ENCODE data around the gene CNIH3.

CNIH3 gene

GRCh38 chr1:224726441-224727182, 110.5 kb downstream of the CNIH3 start:
- no peak for DNase-seq

GRCh38 chr1:224727351-224728289, 111.5 kb downstream of the CNIH3 start:
- DNase-seq: no peak

DNA sequence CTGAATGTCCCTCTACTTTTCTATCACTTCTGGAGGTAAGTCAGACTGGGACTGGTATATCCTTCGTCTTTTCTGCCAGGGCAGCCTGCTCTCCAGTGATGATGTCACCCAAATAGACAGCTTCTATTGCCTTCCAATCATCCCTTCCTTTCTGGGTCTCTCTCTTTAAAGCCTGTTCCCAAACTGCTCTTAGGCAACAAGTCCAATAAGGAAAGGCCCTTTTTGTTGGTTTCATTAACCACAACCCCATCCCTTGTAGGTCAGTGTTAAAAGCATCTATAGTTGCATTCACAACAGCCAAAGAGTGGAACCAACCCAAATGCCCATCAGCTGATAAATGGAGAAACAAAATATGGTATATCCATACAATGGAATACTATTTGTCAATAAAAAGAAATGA, 114.4 kb downstream of the CNIH3 start:
- no peak for DNase-seq

DNA sequence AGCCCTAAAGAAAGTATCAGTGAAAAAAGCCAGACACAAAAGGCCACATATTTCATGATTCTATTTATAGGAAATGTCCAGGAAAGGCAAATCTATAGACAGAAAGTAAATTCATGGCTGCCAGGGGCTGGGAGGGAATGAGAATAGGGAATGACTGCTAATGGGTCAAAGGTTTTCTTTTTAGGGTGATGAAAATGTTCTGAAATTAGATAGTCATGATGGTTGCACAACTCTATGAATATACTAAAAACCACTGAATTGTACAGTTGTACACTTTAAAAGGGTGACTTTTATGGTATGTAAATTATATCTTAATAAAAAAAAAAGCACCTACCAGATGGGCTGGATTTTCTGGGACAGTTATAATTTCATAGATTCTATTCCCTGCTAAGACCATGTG, 114.8 kb downstream of the CNIH3 start:
- no peak for DNase-seq

- DNase-seq: no peak
Observed at GRCh38 chr1:224731633-224732032, 115.5 kb downstream of the CNIH3 start.

DNA sequence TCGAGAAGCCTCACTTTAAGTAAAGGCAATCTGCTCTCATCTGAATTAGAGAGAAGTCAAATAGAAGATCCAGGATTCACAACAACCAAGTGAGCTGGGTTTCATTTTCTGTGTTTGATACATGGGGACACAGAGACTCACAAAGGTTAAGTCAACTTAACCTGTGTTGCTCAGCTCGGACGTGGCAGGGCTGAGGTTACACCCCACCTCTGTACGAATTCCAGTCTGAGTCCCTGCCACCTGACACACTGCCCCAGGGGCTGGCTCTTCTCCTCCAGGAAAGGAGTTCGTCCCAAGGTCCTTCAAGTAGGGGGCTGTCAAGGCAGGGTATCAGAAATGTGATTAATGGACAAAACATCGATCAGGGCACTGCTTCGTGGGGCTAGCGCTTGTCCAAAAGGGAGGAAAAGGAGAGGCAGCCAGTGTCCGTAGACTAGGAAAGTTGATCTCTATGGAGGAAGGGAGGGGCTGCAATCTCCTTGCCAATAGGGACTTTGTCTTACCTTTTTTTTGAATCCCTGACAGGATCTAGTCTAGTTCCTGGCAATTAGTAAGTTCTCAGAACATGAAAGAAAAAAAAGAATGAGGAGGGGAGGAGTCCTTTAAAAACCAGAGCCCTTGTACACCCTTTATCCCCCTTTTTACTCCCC, 116.4 kb downstream of the CNIH3 start:
- no peak for DNase-seq

- no peak for DNase-seq
Observed at GRCh38 chr1:224733027-224733911, 117.2 kb downstream of the CNIH3 start.

- DNase-seq: no peak
Observed at GRCh38 chr1:224734261-224734935, 118.3 kb downstream of the CNIH3 start.

DNA sequence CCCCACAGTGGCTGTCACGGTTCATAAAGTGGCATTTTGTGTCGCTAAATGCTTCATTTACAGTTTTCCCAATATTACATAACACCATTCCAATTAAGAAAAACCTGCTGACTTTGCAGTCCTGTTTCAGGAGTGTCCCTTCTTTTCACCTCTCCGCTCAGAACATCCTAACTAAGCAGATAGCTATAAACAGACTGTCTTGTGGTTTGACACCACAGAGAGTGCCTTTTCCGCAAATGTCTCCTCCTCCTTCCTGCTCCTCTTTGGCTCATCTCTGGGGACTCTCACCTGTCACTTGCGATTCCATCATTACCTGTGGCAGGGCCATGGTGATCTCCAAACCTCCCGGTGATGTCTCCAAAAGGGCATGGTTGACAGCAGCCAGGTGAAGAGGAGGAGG, 119.0 kb downstream of the CNIH3 start:
- no peak for DNase-seq

DNA sequence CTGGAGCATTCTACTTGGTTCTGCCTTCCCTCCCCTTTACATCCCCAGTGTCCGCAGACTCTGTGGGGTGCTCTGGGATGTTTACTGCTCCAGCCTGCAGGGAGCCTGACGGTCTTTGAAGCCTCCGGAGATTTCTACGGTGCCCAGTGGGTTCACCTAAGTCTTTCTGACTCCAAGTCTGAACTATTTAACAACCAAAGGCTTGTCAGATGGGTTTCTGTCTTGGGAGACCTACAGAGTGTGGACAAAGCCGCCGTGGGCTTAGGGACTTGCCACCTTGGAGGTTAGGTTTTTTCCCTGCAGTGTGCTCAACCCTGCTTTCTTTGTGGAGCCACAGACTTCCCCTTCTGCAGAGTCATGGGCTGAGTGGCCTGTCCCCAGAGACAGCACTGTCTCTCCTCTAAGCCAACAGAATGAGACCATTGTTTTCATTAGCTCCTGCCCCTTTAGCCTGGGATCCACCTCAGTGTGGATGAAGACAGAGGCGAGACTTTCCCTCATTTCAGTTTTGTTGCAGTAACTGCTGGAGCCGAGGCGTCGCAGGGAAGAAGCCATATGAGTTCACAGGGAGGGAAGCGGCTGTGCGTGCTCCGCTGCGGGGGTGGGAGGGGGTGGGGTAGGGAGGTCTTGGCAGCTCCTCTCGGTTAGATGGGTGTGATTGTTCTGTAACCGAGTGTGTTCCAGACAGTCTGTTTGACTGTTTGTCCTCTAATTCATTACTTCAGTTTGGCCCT, 120.7 kb downstream of the CNIH3 start:
- no peak for DNase-seq

DNA sequence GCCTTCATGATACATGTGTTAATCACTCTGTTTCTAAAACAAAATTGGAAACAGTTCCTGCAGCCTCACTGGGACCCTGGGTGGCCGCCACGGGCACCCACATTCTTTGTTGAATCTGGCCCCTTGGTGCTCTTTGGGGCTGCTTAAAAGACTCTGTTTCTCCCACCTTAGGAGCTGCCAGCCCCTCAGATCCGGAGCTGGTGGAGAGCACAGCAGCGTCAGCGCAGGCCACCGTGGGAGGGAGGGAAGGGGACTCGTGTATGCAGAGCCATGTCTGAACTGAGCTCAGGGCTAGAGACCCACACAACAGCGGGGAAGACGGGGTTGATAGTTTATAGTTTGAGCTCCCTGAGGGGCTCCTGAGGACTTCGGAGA, 121.2 kb downstream of the CNIH3 start:
- no peak for DNase-seq

GRCh38 chr1:224739303-224739996, 123.3 kb downstream of the CNIH3 start:
- DNase-seq: no peak

- no peak for DNase-seq
Observed at GRCh38 chr1:224739997-224740684, 124.0 kb downstream of the CNIH3 start.

DNA sequence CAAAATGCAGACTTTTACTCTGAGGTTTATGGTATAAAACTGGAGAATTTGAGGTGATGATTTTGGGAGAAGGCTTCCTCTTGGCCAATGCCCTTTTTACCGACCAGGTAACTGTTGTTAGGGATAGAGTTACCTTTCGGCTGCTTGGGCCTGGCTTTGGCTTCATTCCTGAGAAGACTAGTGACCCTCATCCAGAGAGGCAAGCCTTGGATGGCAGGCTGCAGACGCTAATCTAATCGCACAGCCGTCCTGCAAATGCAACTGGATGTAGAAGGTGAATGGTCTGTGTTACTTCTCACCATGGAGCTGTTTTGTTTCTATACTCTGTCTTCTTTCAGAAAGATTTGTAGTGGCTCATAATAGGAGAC, 124.6 kb downstream of the CNIH3 start:
- DNase-seq: no peak

- no peak for DNase-seq
Observed at GRCh38 chr1:224742349-224742748, 126.2 kb downstream of the CNIH3 start.

- no peak for DNase-seq
Observed at GRCh38 chr1:224743608-224744164, 127.6 kb downstream of the CNIH3 start.

DNA sequence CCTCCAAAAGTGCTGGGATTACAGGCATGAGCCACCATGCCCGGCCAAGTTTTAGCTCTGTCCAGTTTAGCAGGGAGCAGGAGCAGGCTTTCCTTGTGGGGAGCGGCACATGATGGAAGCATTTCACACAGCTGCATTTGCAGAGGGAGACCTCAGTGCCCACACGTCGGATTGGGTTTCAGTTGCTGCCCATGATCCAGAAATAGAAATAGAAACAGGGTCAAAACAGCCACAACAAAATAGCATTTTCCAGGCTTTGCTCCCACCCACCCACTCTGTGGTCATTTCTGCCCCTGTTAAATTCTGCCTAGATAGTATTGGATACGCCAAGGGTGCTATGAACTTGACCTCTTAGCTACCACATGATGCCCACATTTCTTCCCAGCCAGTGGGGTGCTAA, 128.4 kb downstream of the CNIH3 start:
- DNase-seq: no peak

GRCh38 chr1:224745394-224745793, 129.3 kb downstream of the CNIH3 start:
- DNase-seq: no peak

DNA sequence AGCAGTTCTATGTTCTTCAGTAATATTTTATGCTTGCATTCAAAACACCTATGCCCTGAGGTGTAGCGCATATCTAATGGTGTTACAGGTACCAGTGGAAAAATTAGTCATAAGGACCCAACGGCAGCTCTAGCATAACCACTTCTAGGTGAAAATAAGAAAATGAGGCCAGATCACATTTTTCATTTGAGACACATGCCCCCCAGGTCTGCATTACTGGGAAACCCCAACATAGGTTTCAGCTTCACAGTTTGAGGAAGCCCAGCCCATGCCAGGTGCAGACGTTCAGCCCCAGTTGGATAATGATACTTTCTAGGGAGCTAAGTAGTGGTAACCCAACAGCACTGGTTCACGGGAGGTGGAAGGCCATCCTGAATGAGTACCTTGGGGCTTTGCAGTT, 129.8 kb downstream of the CNIH3 start:
- DNase-seq: no peak

DNA sequence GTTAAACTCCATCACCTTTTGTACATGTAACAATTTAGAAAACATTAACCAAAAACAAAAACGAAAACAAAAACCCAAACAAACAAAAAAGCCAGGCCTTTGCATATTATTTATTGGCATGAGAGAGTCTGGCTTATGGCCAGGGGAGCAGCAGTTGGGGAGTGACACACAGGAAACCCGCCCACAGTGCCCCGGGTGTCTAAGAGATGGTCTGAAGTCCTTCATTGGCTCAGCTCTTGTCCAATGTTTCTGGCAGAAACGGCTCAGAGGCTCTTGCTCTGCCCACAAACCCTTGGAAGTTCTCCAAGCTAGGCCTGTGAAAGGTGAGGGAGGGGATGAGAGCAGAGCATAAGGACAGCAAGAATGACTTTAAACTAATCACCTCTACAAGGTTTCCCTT, 131.5 kb downstream of the CNIH3 start:
- DNase-seq: no peak
